PFSK-1 (cell line): ENCODE results near the gene PLEKHH1.

ENCODE experiments used
- FOXP2 ChIP-seq: optimal IDR thresholded peaks from 2 replicates; pipeline ENCODE3; 2011; ENCODE audit warnings: borderline replicate concordance, control low read depth, inconsistent platforms; ENCODE audit not compliant: insufficient read depth; ENCODE audit errors: extremely low read length, extremely low read depth
- POLR2AphosphoS5 ChIP-seq: IDR thresholded peaks from 2 replicates; pipeline ENCODE4 v1.6.1; 2012; ENCODE audit warnings: low read depth, mild to moderate bottlenecking, control low read depth, low read length, moderate library complexity
- REST ChIP-seq, 2 experiments: IDR thresholded peaks; 2 replicates each; pipeline versions ENCODE4 v1.6.1 to v1.8.0; 2011 to 2012; ENCODE audit warnings: low read depth in 2 of 2, low read length in 2 of 2, control low read depth in 1 of 2, inconsistent platforms in 1 of 2, mild to moderate bottlenecking in 1 of 2, moderate library complexity in 1 of 2; ENCODE audit not compliant: insufficient read depth in 1 of 2
- SIN3A ChIP-seq: IDR thresholded peaks from 2 replicates; pipeline ENCODE4 v1.6.1; 2012; ENCODE audit warnings: mild to moderate bottlenecking, low read length, moderate library complexity, borderline replicate concordance; ENCODE audit not compliant: insufficient read depth
- TAF1 ChIP-seq: IDR thresholded peaks from 2 replicates; pipeline ENCODE4 v1.6.1; 2012; ENCODE audit warnings: low read length, control low read depth, borderline replicate concordance; ENCODE audit not compliant: insufficient read depth

Gene PLEKHH1

GRCh38 chr14:67501670-67502069 is 31.4 kb upstream of the PLEKHH1 start:
- no peak for TF ChIP-seq SIN3A
- TF ChIP-seq POLR2AphosphoS5, result no peak
- TF ChIP-seq FOXP2, result no peak
- no peak for TF ChIP-seq TAF1
- no peak for TF ChIP-seq REST (IDR thresholded peaks at IDR 0.05; ENCODE audit: insufficient read depth in 1 of 2, low read depth in 2 of 2, low read length in 2 of 2)

- no peak for TF ChIP-seq SIN3A
- no peak for TF ChIP-seq REST (IDR thresholded peaks at IDR 0.05; ENCODE audit: insufficient read depth in 1 of 2, low read depth in 2 of 2, low read length in 2 of 2)
- no peak for TF ChIP-seq POLR2AphosphoS5
- TF ChIP-seq FOXP2, result no peak
- no peak for TF ChIP-seq TAF1
Observed at GRCh38 chr14:67502867-67503266, 30.2 kb upstream of the PLEKHH1 start.

GRCh38 chr14:67503331-67503730 is 29.8 kb upstream of the PLEKHH1 start:
- TF ChIP-seq TAF1, result no peak
- TF ChIP-seq POLR2AphosphoS5, result no peak
- no peak for TF ChIP-seq REST (IDR thresholded peaks at IDR 0.05; ENCODE audit: insufficient read depth in 1 of 2, low read depth in 2 of 2, low read length in 2 of 2)
- TF ChIP-seq FOXP2, result no peak
- no peak for TF ChIP-seq SIN3A

GRCh38 chr14:67505254-67505653 is 27.8 kb upstream of the PLEKHH1 start:
- TF ChIP-seq TAF1 (no peak), FOXP2 (no peak), REST (IDR thresholded peaks at IDR 0.05; ENCODE audit: insufficient read depth in 1 of 2, low read depth in 2 of 2, low read length in 2 of 2) (no peak), SIN3A (no peak), POLR2AphosphoS5 (no peak)

GRCh38 chr14:67508956-67509355 is 24.1 kb upstream of the PLEKHH1 start:
- TF ChIP-seq REST (IDR thresholded peaks at IDR 0.05; ENCODE audit: insufficient read depth in 1 of 2, low read depth in 2 of 2, low read length in 2 of 2), result no peak
- TF ChIP-seq TAF1, result no peak
- TF ChIP-seq FOXP2, result no peak
- TF ChIP-seq SIN3A, result no peak
- TF ChIP-seq POLR2AphosphoS5, result no peak
